ENCODE measurements around the gene POLDIP3. TPM values are rescaled to one million over a fixed set of nuclear protein-coding genes. Genes with fewer than 3 reads are reported as not detected.

POLDIP3 gene
- total RNA-seq, 1 donor from 2014 or later: 35.2 TPM

DNA sequence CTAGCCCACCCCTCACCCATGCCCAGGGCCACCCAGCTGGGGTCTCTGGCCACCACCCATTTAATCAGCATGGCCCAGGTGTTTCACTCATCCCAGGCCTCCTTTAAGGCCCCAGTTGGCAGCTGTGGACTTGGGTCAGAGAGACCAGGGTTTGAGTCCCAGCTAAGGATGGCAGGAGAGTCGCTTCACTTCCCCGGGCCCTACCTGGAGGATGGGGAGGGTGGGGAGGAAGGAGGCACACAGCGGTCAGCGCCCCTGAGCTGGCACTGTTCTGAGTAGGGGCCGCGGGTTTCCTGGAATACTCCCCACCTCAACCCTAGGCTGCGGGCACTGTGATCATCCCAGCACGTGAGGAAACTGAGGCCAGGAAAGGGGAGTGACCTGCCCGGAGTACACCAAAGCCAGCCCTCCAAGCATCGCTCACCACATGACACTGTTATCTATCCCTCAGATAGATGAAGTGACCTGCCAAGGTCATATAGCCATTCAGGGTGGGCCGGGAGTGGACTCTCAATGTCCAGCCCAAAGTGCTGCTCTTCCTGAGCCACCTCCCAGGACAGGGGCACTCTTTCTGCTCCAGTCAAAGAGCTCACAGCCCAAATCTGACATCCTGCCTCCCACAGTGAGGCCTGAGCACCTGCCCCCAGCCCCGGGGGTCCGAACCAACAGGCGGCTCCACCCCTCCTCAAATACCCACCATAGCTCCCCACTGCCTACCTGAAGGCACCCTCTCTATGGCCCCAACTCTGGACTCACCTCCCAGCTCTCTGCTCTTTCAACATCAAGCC is 29.1 kb upstream of the POLDIP3 start:
- H3K27me3 ChIP-seq (ENCODE audit: low read depth): no peaks in the 10 kb centered on the region
- peak overlapping the region; percentile 78 for H3K4me3 ChIP-seq
- peaks cover 100% of the 10 kb centered on the region for H3K4me1 ChIP-seq
- H3K36me3 ChIP-seq: no peaks in the 10 kb centered on the region
- no peak for DNase-seq
- intact Hi-C loops (cut with micrococcal nuclease): no loop called here
- TF ChIP-seq, protein P1, sequence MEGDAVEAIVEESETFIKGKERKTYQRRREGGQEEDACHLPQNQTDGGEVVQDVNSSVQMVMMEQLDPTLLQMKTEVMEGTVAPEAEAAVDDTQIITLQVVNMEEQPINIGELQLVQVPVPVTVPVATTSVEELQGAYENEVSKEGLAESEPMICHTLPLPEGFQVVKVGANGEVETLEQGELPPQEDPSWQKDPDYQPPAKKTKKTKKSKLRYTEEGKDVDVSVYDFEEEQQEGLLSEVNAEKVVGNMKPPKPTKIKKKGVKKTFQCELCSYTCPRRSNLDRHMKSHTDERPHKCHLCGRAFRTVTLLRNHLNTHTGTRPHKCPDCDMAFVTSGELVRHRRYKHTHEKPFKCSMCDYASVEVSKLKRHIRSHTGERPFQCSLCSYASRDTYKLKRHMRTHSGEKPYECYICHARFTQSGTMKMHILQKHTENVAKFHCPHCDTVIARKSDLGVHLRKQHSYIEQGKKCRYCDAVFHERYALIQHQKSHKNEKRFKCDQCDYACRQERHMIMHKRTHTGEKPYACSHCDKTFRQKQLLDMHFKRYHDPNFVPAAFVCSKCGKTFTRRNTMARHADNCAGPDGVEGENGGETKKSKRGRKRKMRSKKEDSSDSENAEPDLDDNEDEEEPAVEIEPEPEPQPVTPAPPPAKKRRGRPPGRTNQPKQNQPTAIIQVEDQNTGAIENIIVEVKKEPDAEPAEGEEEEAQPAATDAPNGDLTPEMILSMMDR (IDR thresholded peaks at IDR 0.05; ENCODE audit: borderline replicate concordance): no peak
- H3K9me3 ChIP-seq (replicated peaks): no peaks in the 10 kb centered on the region
- peak overlapping the region; percentile 94 for H3K27ac ChIP-seq (replicated peaks)

DNA sequence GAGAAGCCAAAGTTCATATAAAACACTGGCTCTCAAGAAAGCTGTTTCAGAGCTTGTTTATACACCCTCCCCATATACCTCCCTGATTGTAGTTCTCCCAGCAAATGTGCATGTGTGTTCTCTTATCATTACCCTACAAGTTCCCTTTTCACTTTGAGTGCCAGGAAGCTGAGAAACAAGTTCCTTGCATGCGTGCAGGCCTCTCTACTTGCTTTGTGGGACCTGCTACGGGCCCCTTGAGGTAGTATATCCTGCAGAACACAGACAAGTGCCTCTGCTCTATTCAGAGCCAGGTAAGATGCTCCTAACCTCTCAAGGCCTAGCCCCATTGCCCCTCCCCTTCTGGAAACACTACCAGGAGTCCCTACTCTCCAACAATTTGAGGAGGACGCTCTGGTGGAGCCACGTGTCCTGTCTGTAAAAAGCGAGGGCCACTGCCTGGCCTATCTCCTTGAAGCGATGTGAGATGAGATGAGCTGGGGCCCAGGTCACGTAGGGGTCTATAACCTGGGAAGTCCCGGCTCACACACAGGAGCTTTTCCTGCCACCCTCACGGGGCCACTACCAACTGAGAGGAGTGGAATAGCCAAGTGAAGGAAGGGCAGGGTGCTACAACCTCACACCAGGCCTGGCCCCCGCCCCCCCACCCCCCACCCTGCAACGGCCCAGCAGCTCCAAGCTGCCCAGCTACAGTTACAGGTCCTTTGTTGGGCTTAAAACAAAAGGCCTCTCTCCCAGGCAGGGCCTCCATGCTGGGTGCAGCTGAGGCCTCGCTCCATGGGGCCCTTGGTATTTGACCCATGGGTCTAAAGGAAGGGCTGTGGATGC is 28.3 kb upstream of the POLDIP3 start:
- DNase-seq: no peak
- TF ChIP-seq, protein P1 (IDR thresholded peaks at IDR 0.05; ENCODE audit: borderline replicate concordance): no peak
- Histone ChIP-seq H3K4me1 (peaks cover 95% of the 10 kb centered on the region), H3K4me3 (no peak overlapping the region), H3K27ac (replicated peaks) (peak overlapping the region; percentile 94), H3K36me3 (no peaks in the 10 kb centered on the region), H3K9me3 (replicated peaks) (no peaks in the 10 kb centered on the region), H3K27me3 (ENCODE audit: low read depth) (no peaks in the 10 kb centered on the region)
- intact Hi-C loops (cut with micrococcal nuclease): no loop called here

DNA sequence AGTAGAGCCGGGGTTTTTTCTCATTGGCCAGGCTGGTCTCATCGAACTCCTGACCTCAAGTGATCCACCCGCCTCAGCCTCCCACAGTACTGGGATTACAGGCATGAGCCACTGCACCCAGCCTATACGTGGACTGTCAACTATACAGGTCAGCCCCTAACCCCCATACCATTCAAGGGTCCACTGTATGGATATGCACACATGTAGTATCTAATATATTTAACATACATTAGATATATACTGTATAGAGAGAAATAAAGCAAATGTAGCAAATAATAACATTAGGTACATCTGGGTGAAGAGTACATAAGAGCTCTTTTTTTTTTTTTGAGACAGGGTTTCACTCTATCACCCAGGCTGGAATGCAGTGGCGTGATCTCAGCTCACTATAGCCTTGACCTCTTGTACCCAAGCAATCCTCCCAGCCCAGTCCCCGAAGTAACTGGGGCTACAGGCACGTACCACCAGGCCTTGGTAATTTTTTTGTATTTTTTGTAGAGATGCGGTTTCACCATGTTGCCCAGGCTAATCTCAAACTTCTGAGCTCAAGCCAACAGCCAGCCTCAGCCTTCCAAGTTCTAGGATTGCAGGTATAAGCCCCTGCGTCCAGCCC is 27.2 kb upstream of the POLDIP3 start:
- Histone ChIP-seq H3K4me1 (peaks cover 84% of the 10 kb centered on the region), H3K36me3 (no peaks in the 10 kb centered on the region), H3K9me3 (replicated peaks) (no peaks in the 10 kb centered on the region), H3K27me3 (ENCODE audit: low read depth) (no peaks in the 10 kb centered on the region), H3K4me3 (no peak overlapping the region), H3K27ac (replicated peaks) (peak overlapping the region; percentile 94)
- intact Hi-C loops (cut with micrococcal nuclease): no loop called here
- DNase-seq: no peak
- TF ChIP-seq, protein P1 (IDR thresholded peaks at IDR 0.05; ENCODE audit: borderline replicate concordance): no peak

DNA sequence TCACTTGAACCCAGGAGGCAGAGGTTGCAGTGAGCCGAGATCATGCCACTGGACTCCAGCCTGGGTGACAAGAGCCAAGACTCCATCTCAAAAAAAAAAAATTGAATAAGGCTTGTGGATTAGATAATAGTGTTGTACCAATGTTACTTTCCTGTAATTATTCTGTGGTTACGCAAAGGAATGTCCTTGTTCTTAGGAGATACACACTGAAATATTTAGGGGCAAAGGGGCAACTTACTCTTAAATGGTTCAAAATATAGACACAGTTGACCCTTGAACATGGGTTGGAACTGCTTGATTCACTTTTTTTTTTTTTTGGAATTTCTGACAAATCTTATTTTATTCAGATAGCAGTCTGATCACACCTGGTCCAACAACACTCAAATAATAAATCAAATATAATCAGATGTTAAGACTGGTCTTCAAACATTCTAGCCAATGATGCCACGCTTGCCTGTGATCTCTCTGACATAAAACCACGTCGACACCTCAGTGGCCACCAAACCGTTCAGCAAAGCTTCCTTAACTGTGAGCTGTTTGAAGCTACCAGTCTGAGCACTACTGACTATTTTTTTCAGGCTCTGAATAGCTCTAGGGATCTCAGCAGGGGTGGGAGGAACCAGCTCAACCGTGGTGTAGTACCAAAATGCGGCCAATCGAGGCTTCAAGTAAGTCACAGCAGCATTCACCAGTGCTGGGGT is 25.0 kb upstream of the POLDIP3 start:
- H3K36me3 ChIP-seq: peaks cover 20% of the 10 kb centered on the region
- TF ChIP-seq, protein P1 (IDR thresholded peaks at IDR 0.05; ENCODE audit: borderline replicate concordance): no peak
- no peaks in the 10 kb centered on the region for H3K9me3 ChIP-seq (replicated peaks)
- H3K27me3 ChIP-seq (ENCODE audit: low read depth): no peaks in the 10 kb centered on the region
- DNase-seq: no peak
- intact Hi-C loops (cut with micrococcal nuclease): no loop called here
- H3K4me1 ChIP-seq: peaks cover 80% of the 10 kb centered on the region
- peak overlapping the region; percentile 15 for H3K27ac ChIP-seq (replicated peaks)
- no peak overlapping the region for H3K4me3 ChIP-seq

DNA sequence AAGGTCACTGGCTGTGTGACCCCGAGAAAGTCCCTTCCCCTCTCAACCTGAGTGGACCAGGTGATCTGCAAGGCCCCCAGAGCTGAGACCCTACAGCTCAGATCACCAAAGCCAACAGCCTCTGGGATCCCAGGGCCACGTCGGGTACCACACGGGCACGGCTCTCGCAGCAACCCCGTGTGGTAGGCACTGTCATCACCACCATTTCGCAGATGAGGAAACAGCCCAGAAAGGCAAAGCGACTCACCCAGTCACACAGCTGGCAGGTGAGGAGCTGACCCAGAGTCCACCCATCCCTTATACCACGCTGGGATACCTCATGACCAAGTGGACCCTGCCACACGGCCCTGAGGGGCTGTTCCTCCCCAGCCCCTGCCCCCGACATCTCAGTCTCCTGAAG is 22.9 kb upstream of the POLDIP3 start:
- Histone ChIP-seq H3K4me3 (no peak overlapping the region), H3K27ac (replicated peaks) (no peak overlapping the region), H3K36me3 (peaks cover 41% of the 10 kb centered on the region), H3K27me3 (ENCODE audit: low read depth) (no peaks in the 10 kb centered on the region), H3K4me1 (peaks cover 61% of the 10 kb centered on the region), H3K9me3 (replicated peaks) (no peaks in the 10 kb centered on the region)
- no peak for DNase-seq
- TF ChIP-seq, protein P1 (IDR thresholded peaks at IDR 0.05; ENCODE audit: borderline replicate concordance): no peak
- intact Hi-C loops (cut with micrococcal nuclease): no loop called here

Data from left ventricle myocardium inferior (tissue), 1 donor.